Panc1 (cell line): ENCODE data around the gene PTS.

Experiments used
- CTCF ChIP-seq: fragments of 450-650 bp; IDR thresholded peaks from 2 replicates; pipeline ENCODE4 v1.5.1; 2017; ENCODE audit warnings: mild to moderate bottlenecking
- POLR2AphosphoS5 ChIP-seq: IDR thresholded peaks from 2 replicates; pipeline ENCODE4 v1.6.1; 2012; ENCODE audit warnings: mild to moderate bottlenecking, low read depth, low read length, moderate library complexity
- REST ChIP-seq, 2 experiments: IDR thresholded peaks; 2 replicates each; pipeline ENCODE4 v1.6.1; 2011 to 2012; ENCODE audit warnings: low read depth in 2 of 2, control low read depth in 1 of 2, low read length in 1 of 2, mild to moderate bottlenecking in 1 of 2, moderate library complexity in 1 of 2; ENCODE audit not compliant: insufficient read depth in 1 of 2

- TF ChIP-seq CTCF (no peak), POLR2AphosphoS5 (no peak), REST (IDR thresholded peaks at IDR 0.05; ENCODE audit: insufficient read depth in 1 of 2, low read depth in 2 of 2, low read length in 1 of 2) (no peak)
These were observed 29.6 kb upstream of the PTS start for GRCh38 chr11:112196519-112197087.
